GM23248 (cell line): ENCODE data around the gene PXT1.

ENCODE experiments used
- EZH2 ChIP-seq: fragments of 200-600 bp; sonication (generic); IDR thresholded peaks from 2 replicates; pipeline ENCODE4 v1.6.1; 2018; ENCODE audit warnings: antibody characterized with exemption, mild to moderate bottlenecking; ENCODE audit not compliant: insufficient read depth, poor library complexity, severe bottlenecking
- EZH2phosphoT487 ChIP-seq: fragments of 200-600 bp; sonication (generic); IDR thresholded peaks from 2 replicates; pipeline ENCODE4 v1.6.1; 2018; ENCODE audit warnings: antibody characterized with exemption, moderate library complexity, mild to moderate bottlenecking, low read depth; ENCODE audit not compliant: insufficient read depth

DNA sequence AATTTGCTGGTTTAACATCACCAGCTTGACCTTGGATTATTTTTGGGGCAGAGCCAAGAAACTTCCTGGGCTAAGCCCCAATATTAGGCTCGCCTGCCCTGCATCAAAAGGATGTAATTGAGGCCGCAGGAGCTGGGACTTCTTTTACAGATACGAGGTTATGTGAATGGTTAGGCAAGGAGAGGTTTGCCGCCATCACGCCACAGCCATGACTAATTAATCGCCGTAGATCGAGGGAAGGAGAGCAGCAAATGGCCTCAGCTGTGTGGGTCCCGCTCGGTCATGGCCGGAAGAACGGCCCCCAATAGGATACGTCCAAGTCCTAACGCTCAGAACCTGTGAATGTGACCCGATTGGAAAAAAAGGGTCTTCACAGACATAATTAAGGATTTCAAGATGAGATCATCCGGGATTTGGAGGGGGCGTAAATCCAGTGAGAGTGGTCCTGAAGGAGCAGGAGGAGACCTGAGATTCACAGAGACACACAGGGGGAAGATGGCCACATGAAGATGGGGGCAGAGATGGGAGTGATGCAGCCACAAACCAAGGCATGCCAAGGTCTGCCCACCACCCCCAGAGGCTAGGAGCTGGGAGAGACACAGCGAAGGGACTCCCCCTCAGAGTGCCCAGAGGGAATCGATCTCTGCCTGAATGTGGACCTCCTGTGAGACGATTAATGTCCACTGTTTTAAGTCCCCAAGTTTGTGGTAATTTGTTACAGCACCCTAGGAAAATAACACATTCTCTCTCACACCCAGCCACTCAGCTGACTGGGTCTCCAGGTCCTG is 96.0 kb downstream of the PXT1 start:
- TF ChIP-seq EZH2 (no peak), EZH2phosphoT487 (no peak)
